GM23338 (cell line): Measurements from ENCODE around the gene GAK. TPM values are rescaled to one million over a fixed set of nuclear protein-coding genes. Genes with fewer than 3 reads are reported as not detected.

Source experiments
- ATAC-seq: fragments of 200-7000 bp; cut with Tn5 transposase; 3 replicates; pipeline ENCODE4 v1.9.1; 2020
- DNase-seq: peaks from one replicate; pipeline ENCODE4 v3.0.0-alpha.2; 2015; ENCODE audit warnings: low spot score
- H2AFZ ChIP-seq: fragments of 200-600 bp; sonication (generic); 2 replicates; pipeline ENCODE4 v1.8.0; 2016; ENCODE audit warnings: antibody characterized with exemption, mild to moderate bottlenecking, moderate library complexity
- H3F3A ChIP-seq: fragments of 200-600 bp; sonication (generic); replicated peaks from 2 replicates; pipeline ENCODE4 v1.8.0; 2017; ENCODE audit warnings: antibody characterized with exemption, mixed run types, low read depth
- H3K27ac ChIP-seq: fragments of 200-600 bp; sonication (generic); 2 replicates; pipeline ENCODE4 v1.6.1; 2016; ENCODE audit warnings: low read depth
- H3K27me3 ChIP-seq: fragments of 200-600 bp; sonication (generic); 2 replicates; pipeline ENCODE4 v1.8.0; 2016; ENCODE audit warnings: mild to moderate bottlenecking, mixed run types, moderate library complexity; ENCODE audit not compliant: insufficient read depth
- H3K36me3 ChIP-seq: fragments of 200-600 bp; sonication (generic); 2 replicates; pipeline ENCODE4 v1.8.0; 2016; ENCODE audit warnings: mild to moderate bottlenecking; ENCODE audit not compliant: insufficient read depth
- H3K4me1 ChIP-seq: fragments of 200-600 bp; sonication (generic); 2 replicates; pipeline ENCODE4 v1.8.0; 2016; ENCODE audit warnings: mild to moderate bottlenecking, moderate library complexity; ENCODE audit not compliant: insufficient read depth
- H3K4me2 ChIP-seq: fragments of 200-600 bp; sonication (generic); 2 replicates; pipeline ENCODE4 v1.7.1; 2017; ENCODE audit warnings: mixed run types
- H3K4me3 ChIP-seq: fragments of 200-600 bp; sonication (generic); 2 replicates; pipeline ENCODE4 v1.6.1; 2016; ENCODE audit warnings: mixed run types
- H3K79me2 ChIP-seq: fragments of 200-600 bp; sonication (generic); replicated peaks from 2 replicates; pipeline ENCODE4 v1.8.0; 2017; ENCODE audit warnings: mild to moderate bottlenecking; ENCODE audit not compliant: insufficient read depth
- H3K9me2 ChIP-seq: fragments of 200-600 bp; sonication (generic); 2 replicates; pipeline ENCODE4 v1.8.0; 2017; ENCODE audit not compliant: insufficient read depth
- H4K20me1 ChIP-seq: fragments of 200-600 bp; sonication (generic); replicated peaks from 2 replicates; pipeline ENCODE4 v1.8.0; 2017; ENCODE audit warnings: mild to moderate bottlenecking; ENCODE audit not compliant: insufficient read depth
- H3K27ac Mint-ChIP-seq: 2 replicates; pipeline ENCODE4 v1.8.0; 2020; ENCODE audit warnings: inconsistent platforms, mild to moderate bottlenecking, moderate library complexity, mixed read lengths
- H3K27me3 Mint-ChIP-seq: 3 replicates; pipeline ENCODE4 v1.8.0; 2022; ENCODE audit warnings: low read depth, mild to moderate bottlenecking, moderate library complexity, mixed read lengths, inconsistent platforms; ENCODE audit not compliant: insufficient read depth, poor library complexity
- H3K36me3 Mint-ChIP-seq: 3 replicates; pipeline ENCODE4 v1.8.0; 2021; ENCODE audit warnings: low read depth, mild to moderate bottlenecking, inconsistent platforms, moderate library complexity, mixed read lengths
- H3K4me1 Mint-ChIP-seq: 3 replicates; pipeline ENCODE4 v1.8.0; 2020; ENCODE audit warnings: mild to moderate bottlenecking, inconsistent platforms, mixed read lengths
- H3K4me3 Mint-ChIP-seq: 3 replicates; pipeline ENCODE4 v1.8.0; 2021; ENCODE audit warnings: moderate library complexity, mild to moderate bottlenecking, inconsistent platforms, mixed read lengths
- H3K9me3 Mint-ChIP-seq: 3 replicates; pipeline ENCODE4 v1.8.0; 2020; ENCODE audit warnings: moderate library complexity, mild to moderate bottlenecking, inconsistent platforms, mixed read lengths
- CREB1 ChIP-seq: fragments of 250-450 bp; sonication (Bioruptor Pico); IDR thresholded peaks from 2 replicates; pipeline ENCODE4 v1.5.0; 2020; ENCODE audit warnings: low read depth, mild to moderate bottlenecking, moderate library complexity
- CTCF ChIP-seq, 2 experiments: fragments of 200-600 bp in 1 of 2; sonication (generic) in 1 of 2; conservative IDR thresholded peaks; 2 replicates each; pipeline versions ENCODE4 v1.5.1 to v1.6.1; 2016 to 2017; ENCODE audit warnings: antibody characterized with exemption in 2 of 2, low read depth in 2 of 2, mild to moderate bottlenecking in 2 of 2, moderate library complexity in 1 of 2
- ETS1 ChIP-seq: IDR thresholded peaks from 2 replicates; pipeline ENCODE4 v1.6.1; 2016; ENCODE audit warnings: antibody characterized with exemption
- EZH2 ChIP-seq: fragments of 200-600 bp; sonication (generic); IDR thresholded peaks from one replicate; pipeline ENCODE4 v1.8.0; 2017; ENCODE audit warnings: antibody characterized with exemption, mild to moderate bottlenecking, low read depth; ENCODE audit not compliant: unreplicated experiment
- EZH2phosphoT487 ChIP-seq: fragments of 200-600 bp; sonication (generic); IDR thresholded peaks from one replicate; pipeline ENCODE4 v1.8.1; 2018; ENCODE audit warnings: antibody characterized with exemption; ENCODE audit not compliant: unreplicated experiment
- JUNB ChIP-seq: IDR thresholded peaks from one replicate; pipeline ENCODE4 v1.6.1; 2016; ENCODE audit warnings: antibody characterized with exemption; ENCODE audit not compliant: unreplicated experiment
- NANOG ChIP-seq: IDR thresholded peaks from 2 replicates; pipeline ENCODE4 v1.6.1; 2016; ENCODE audit warnings: antibody characterized with exemption, borderline replicate concordance
- POLR2AphosphoS5 ChIP-seq: IDR thresholded peaks from 2 replicates; pipeline ENCODE4 v1.6.1; 2016; ENCODE audit warnings: antibody characterized with exemption, low read depth
- REST ChIP-seq: IDR thresholded peaks from one replicate; pipeline ENCODE4 v1.6.1; 2018; ENCODE audit warnings: antibody characterized with exemption; ENCODE audit not compliant: unreplicated experiment
- STAT1 ChIP-seq: IDR thresholded peaks from one replicate; pipeline ENCODE4 v1.6.1; 2016; ENCODE audit warnings: antibody characterized with exemption; ENCODE audit not compliant: unreplicated experiment
- ZNF114 ChIP-seq: fragments of 250-450 bp; sonication (Bioruptor Pico); IDR thresholded peaks from 2 replicates; pipeline ENCODE4 v1.5.0; 2020; ENCODE audit warnings: mild to moderate bottlenecking, moderate library complexity
- ZNF331 ChIP-seq: fragments of 250-450 bp; sonication (Bioruptor Pico); IDR thresholded peaks from 2 replicates; pipeline ENCODE4 v1.5.0; 2020; ENCODE audit warnings: low read depth, mild to moderate bottlenecking, moderate library complexity
- ZNF462 ChIP-seq: fragments of 250-450 bp; sonication (Bioruptor Pico); IDR thresholded peaks from 2 replicates; pipeline ENCODE4 v1.5.0; 2020; ENCODE audit warnings: mild to moderate bottlenecking, moderate library complexity
- polyA plus RNA-seq: library from polyadenylated mRNA; unstranded; fragments of >200 nt; fragmentation: Nextera tagmentation; extraction: Ambion mirVana; gene quantifications from 2 replicates; pipeline ENCODE4 v1.2.1, GENCODE V29; 2016
- total RNA-seq: library from RNA; depleted of rRNA; stranded (reverse); fragments of >200 nt; shearing (Covaris generic); gene quantifications from 2 replicates; pipeline ENCODE4 v1.2.3, GENCODE V29; 2014

Gene GAK
- total and polyA plus RNA-seq, 2 experiments from 2014 or later = 48.5 to 124 TPM

GRCh38 chr4:947491-947971 is 15.4 kb upstream of the GAK start:
- Histone ChIP-seq H3K4me1 (0 out of 2 replicates have a peak, but pooled peaks cover 4% of the 10 kb centered on the region), H3K27me3 (no peaks in the 10 kb centered on the region), H3K9me2 (no peaks in the 10 kb centered on the region), H3K4me2 (no peak overlapping the region), H3K79me2 (no peaks in the 10 kb centered on the region), H3K36me3 (no peaks in the 10 kb centered on the region), H4K20me1 (no peaks in the 10 kb centered on the region), H3K4me3 (no peak overlapping the region), H3K27ac (no peak overlapping the region), H2AFZ (no peak overlapping the region), H3F3A (no peaks in the 10 kb centered on the region)
- Mint-ChIP-seq H3K9me3 (no peaks in the 10 kb centered on the region), H3K27ac (no peak overlapping the region), H3K36me3 (no peaks in the 10 kb centered on the region), H3K27me3 (peaks cover 11% of the 10 kb centered on the region), H3K4me1 (peaks cover 17% of the 10 kb centered on the region), H3K4me3 (no peak overlapping the region)
- TF ChIP-seq EZH2 = no peak
- TF ChIP-seq NANOG = no peak
- no peak for TF ChIP-seq STAT1
- no peak for TF ChIP-seq CREB1 (CRISPR knock-in tag)
- no peak for TF ChIP-seq JUNB
- TF ChIP-seq ZNF462 = no peak
- TF ChIP-seq ETS1 = no peak
- no peak for TF ChIP-seq ZNF114 (CRISPR knock-in tag)
- no peak for TF ChIP-seq EZH2phosphoT487
- TF ChIP-seq ZNF331 (CRISPR knock-in tag) = no peak
- no peak for TF ChIP-seq CTCF (conservative IDR thresholded peaks at IDR 0.05; ENCODE audit: low read depth in 2 of 2)
- no peak for TF ChIP-seq REST
- TF ChIP-seq POLR2AphosphoS5 = no peak
- DNase-seq (no peak), ATAC-seq (no peak)
